CD14-positive monocyte (primary cell): ENCODE measurements around the gene BACH2. TPM values are rescaled to one million over a fixed set of nuclear protein-coding genes. Genes with fewer than 3 reads are reported as not detected.

ENCODE experiments used
- DNase-seq, 3 donors: peaks; one replicate each; pipeline ENCODE4 v3.0.0-alpha.2; 2011 to 2022
- H2AFZ ChIP-seq: 2 replicates; pipeline ENCODE4 v1.6.0; 2012; ENCODE audit warnings: mild to moderate bottlenecking, low read depth, low read length, inconsistent platforms; ENCODE audit not compliant: insufficient read depth, poor library complexity, severe bottlenecking
- H3K27ac ChIP-seq, 2 donors: 1 replicate in 1 of 2; 2 replicates in 1 of 2; pipeline ENCODE4 v1.5.1; 2012 to 2013; ENCODE audit warnings: low read length in 2 of 2, control low read depth in 1 of 2, inconsistent platforms in 1 of 2, low read depth in 1 of 2, mild to moderate bottlenecking in 1 of 2
- H3K27me3 ChIP-seq, 2 donors: one replicate each; pipeline versions ENCODE4 v1.6.0 to v1.6.1; 2011 to 2013; ENCODE audit warnings: low read length in 2 of 2; ENCODE audit not compliant: control insufficient read depth in 2 of 2, insufficient read depth in 2 of 2
- H3K36me3 ChIP-seq, 2 donors: replicated peaks in 1 of 2; 1 replicate in 1 of 2; 2 replicates in 1 of 2; pipeline versions ENCODE4 v1.5.1 to v1.6.1; 2012 to 2013; ENCODE audit warnings: low read length in 2 of 2, control low read depth in 1 of 2, inconsistent platforms in 1 of 2, mild to moderate bottlenecking in 1 of 2; ENCODE audit not compliant: insufficient read depth in 2 of 2, control insufficient read depth in 1 of 2
- H3K4me1 ChIP-seq, 2 donors: 1 replicate in 1 of 2; 2 replicates in 1 of 2; pipeline versions ENCODE4 v1.5.1 to v1.6.1; 2012 to 2013; ENCODE audit warnings: low read length in 2 of 2, control low read depth in 1 of 2, inconsistent platforms in 1 of 2, mild to moderate bottlenecking in 1 of 2, moderate library complexity in 1 of 2; ENCODE audit not compliant: insufficient read depth in 2 of 2, control insufficient read depth in 1 of 2
- H3K4me2 ChIP-seq: replicated peaks from 2 replicates; pipeline ENCODE3; 2012; ENCODE audit warnings: low read length, moderate library complexity, mild to moderate bottlenecking; ENCODE audit not compliant: poor library complexity, severe bottlenecking; ENCODE audit errors: extremely low read depth
- H3K4me3 ChIP-seq, 3 experiments: fragments of 200-600 bp in 1 of 3; sonication (generic) in 1 of 3; replicated peaks in 1 of 3; 1 replicate in 2 of 3; 2 replicates in 1 of 3; pipeline ENCODE4 v1.5.1; 2011 to 2013; ENCODE audit warnings: low read length in 3 of 3, mild to moderate bottlenecking in 3 of 3, control low read depth in 2 of 3, low read depth in 2 of 3, inconsistent platforms in 1 of 3, moderate library complexity in 1 of 3
- H3K79me2 ChIP-seq: 2 replicates; pipeline ENCODE4 v1.6.0; 2012; ENCODE audit warnings: mild to moderate bottlenecking, control low read depth, inconsistent platforms, low read length, moderate library complexity; ENCODE audit not compliant: insufficient read depth
- H3K9ac ChIP-seq: 2 replicates; pipeline ENCODE4 v1.6.0; 2017; ENCODE audit warnings: low read length, mild to moderate bottlenecking; ENCODE audit not compliant: insufficient read depth, poor library complexity, severe bottlenecking
- H3K9me3 ChIP-seq, 2 donors: replicated peaks in 1 of 2; 1 replicate in 1 of 2; 2 replicates in 1 of 2; pipeline versions ENCODE4 v1.5.1 to v1.6.1; 2012 to 2013; ENCODE audit warnings: low read length in 2 of 2, control low read depth in 1 of 2; ENCODE audit not compliant: control insufficient read depth in 1 of 2, insufficient read depth in 1 of 2
- H4K20me1 ChIP-seq: 2 replicates; pipeline ENCODE4 v1.6.0; 2012; ENCODE audit warnings: mild to moderate bottlenecking, low read length, control low read depth, moderate library complexity; ENCODE audit not compliant: insufficient read depth
- H3K27ac Mint-ChIP-seq, 7 donors: one replicate each; pipeline ENCODE4 v1.8.0; 2020; ENCODE audit warnings: mild to moderate bottlenecking in 7 of 7, mixed read lengths in 7 of 7, moderate library complexity in 6 of 7, inconsistent platforms in 2 of 7
- H3K27me3 Mint-ChIP-seq, 3 donors: one replicate each; pipeline ENCODE4 v1.8.0; 2021 to 2022; ENCODE audit warnings: low read depth in 3 of 3, mild to moderate bottlenecking in 3 of 3, mixed read lengths in 3 of 3, moderate library complexity in 3 of 3, inconsistent platforms in 1 of 3
- H3K36me3 Mint-ChIP-seq, 2 donors: one replicate each; pipeline ENCODE4 v1.8.0; 2020; ENCODE audit warnings: mixed read lengths in 2 of 2, inconsistent platforms in 1 of 2, mild to moderate bottlenecking in 1 of 2
- H3K4me1 Mint-ChIP-seq: one replicate; pipeline ENCODE4 v1.8.0; 2020; ENCODE audit warnings: mild to moderate bottlenecking, mixed read lengths
- H3K4me3 Mint-ChIP-seq, 2 donors: one replicate each; pipeline ENCODE4 v1.8.0; 2020; ENCODE audit warnings: mild to moderate bottlenecking in 2 of 2, mixed read lengths in 2 of 2, moderate library complexity in 1 of 2
- H3K9me3 Mint-ChIP-seq, 7 donors: one replicate each; pipeline ENCODE4 v1.8.0; 2020 to 2022; ENCODE audit warnings: mixed read lengths in 7 of 7, mild to moderate bottlenecking in 6 of 7, moderate library complexity in 6 of 7, inconsistent platforms in 2 of 7
- WGBS: methylation state at CpG from one replicate; pipeline ENCODE4 v1.1.5; 2013; ENCODE audit warnings: missing lambda C conversion rate; ENCODE audit not compliant: insufficient coverage; 5-methylcytosine and 5-hydroxymethylcytosine counted together
- intact Hi-C, 2 donors: fragments of 100-400 bp; cut with micrococcal nuclease; formaldehyde crosslinking; loops; one replicate each; pipeline versions ENCODE4 v1.15.0 to v1.15.1; 2023
- polyA plus RNA-seq, 3 donors: library from polyadenylated mRNA; depleted of rRNA in 1 of 3; unstranded in 2 of 3; stranded (reverse) in 1 of 3; fragments of 300-500 nt in 2 of 3; fragments of >200 nt in 1 of 3; fragmentation: Illumina TruSeq in 2 of 3; gene quantifications; 1 replicate in 2 of 3; 2 replicates in 1 of 3; pipeline ENCODE4 v1.2.3, GENCODE V29; 2012 to 2021
- TF ChIP-seq, protein P1 (sequence below): fragments of 200-600 bp; IDR thresholded peaks from one replicate; pipeline ENCODE4 v1.8.0; 2022; ENCODE audit warnings: antibody characterized with exemption, mild to moderate bottlenecking

The BACH2 gene
- polyA plus RNA-seq, 3 donors, result 0.04 to 0.09 (median 0.05) TPM

DNA sequence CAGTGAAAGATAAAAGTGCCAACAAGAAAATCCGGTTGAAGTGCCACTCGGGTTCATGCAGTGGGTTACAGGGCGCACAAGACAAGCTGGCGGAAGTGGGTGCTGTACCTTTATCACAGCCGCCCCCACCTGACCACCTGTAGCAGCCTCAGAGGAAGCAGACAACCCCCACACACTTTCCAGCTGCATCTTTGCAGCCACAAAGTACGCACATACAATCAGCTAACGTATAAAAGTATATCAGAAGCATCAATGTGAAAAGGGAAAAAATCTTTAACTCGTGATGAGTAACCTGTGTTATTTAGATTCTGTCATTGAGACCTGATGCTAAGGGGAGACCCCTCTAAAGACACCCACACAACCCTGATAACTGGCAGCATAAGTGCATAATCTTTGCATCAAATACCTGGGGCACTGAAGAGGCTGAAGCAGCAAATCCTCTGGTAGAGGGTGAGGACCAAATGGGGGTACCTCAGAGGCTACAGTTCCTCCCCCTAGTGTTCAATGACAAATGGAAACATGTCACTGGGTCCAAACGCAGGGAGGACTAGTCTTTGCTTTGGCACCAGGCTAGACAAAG, 22.1 kb downstream of the BACH2 start:
- Histone ChIP-seq H3K4me2 (no peak overlapping the region), H3K4me3 (no peak overlapping the region), H3K79me2 (no peaks in the 10 kb centered on the region), H3K27ac (no peak overlapping the region), H4K20me1 (no peaks in the 10 kb centered on the region), H3K36me3 (no peaks in the 10 kb centered on the region), H3K9me3 (no peaks in the 10 kb centered on the region), H3K9ac (no peak overlapping the region), H3K4me1 (no peaks in the 10 kb centered on the region), H2AFZ (no peak overlapping the region), H3K27me3 (no peaks in the 10 kb centered on the region)
- 82% methylated on average over 5 of the region's 9 CpGs for WGBS
- H3K9me3 Mint-ChIP-seq, result peaks cover 0 to 8% (median 2%) of the 10 kb centered on the region in 7 donors
- DNase-seq, result peak in 1 of 3 donors; percentile 16
- H3K27me3 Mint-ChIP-seq, result peaks cover 1 to 2% (median 2%) of the 10 kb centered on the region in 3 donors
- H3K4me1 Mint-ChIP-seq, result peaks cover 7% of the 10 kb centered on the region
- no peaks in the 10 kb centered on the region for H3K36me3 Mint-ChIP-seq
- H3K4me3 Mint-ChIP-seq, result no peak overlapping the region
- intact Hi-C loops, result no loop called here
- no peak overlapping the region for H3K27ac Mint-ChIP-seq
- TF ChIP-seq, protein P1, sequence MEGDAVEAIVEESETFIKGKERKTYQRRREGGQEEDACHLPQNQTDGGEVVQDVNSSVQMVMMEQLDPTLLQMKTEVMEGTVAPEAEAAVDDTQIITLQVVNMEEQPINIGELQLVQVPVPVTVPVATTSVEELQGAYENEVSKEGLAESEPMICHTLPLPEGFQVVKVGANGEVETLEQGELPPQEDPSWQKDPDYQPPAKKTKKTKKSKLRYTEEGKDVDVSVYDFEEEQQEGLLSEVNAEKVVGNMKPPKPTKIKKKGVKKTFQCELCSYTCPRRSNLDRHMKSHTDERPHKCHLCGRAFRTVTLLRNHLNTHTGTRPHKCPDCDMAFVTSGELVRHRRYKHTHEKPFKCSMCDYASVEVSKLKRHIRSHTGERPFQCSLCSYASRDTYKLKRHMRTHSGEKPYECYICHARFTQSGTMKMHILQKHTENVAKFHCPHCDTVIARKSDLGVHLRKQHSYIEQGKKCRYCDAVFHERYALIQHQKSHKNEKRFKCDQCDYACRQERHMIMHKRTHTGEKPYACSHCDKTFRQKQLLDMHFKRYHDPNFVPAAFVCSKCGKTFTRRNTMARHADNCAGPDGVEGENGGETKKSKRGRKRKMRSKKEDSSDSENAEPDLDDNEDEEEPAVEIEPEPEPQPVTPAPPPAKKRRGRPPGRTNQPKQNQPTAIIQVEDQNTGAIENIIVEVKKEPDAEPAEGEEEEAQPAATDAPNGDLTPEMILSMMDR, result no peak

DNA sequence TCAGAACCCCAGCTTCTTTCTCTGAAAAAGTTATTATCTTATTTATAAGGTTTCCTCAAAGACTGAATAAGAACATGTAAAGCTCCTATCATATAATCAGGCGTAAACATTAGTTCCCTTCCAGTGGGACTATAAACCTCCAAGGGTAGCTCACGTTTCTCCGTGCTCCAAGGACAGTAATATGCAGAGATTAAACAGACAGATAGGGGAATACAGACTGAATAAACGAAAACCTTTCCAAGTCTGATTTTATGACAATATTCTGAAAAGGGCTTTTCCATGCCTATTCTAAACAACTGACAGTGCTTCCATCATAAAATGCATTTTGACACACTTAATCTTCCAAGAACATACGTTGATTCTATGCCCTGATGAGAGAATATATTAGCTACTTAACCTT, 22.8 kb downstream of the BACH2 start:
- H3K36me3 ChIP-seq, result no peaks in the 10 kb centered on the region
- no peaks in the 10 kb centered on the region for H3K9me3 ChIP-seq
- no peak overlapping the region for H3K27ac ChIP-seq
- H3K4me2 ChIP-seq, result no peak overlapping the region
- no peaks in the 10 kb centered on the region for H3K79me2 ChIP-seq
- peaks cover 0 to 8% (median 2%) of the 10 kb centered on the region in 7 donors for H3K9me3 Mint-ChIP-seq
- no peak overlapping the region for H3K27ac Mint-ChIP-seq
- TF ChIP-seq, protein P1, result no peak
- no peaks in the 10 kb centered on the region for H3K27me3 ChIP-seq
- H2AFZ ChIP-seq, result no peak overlapping the region
- H3K9ac ChIP-seq, result no peak overlapping the region
- DNase-seq, result no peak
- H3K36me3 Mint-ChIP-seq, result no peaks in the 10 kb centered on the region
- no peaks in the 10 kb centered on the region for H4K20me1 ChIP-seq
- H3K4me3 ChIP-seq, result no peak overlapping the region
- 100% methylated on average over 1 of the region's 5 CpGs for WGBS
- no peak overlapping the region for H3K4me3 Mint-ChIP-seq
- H3K27me3 Mint-ChIP-seq, result peaks cover 1 to 2% (median 2%) of the 10 kb centered on the region in 3 donors
- H3K4me1 Mint-ChIP-seq, result peaks cover 7% of the 10 kb centered on the region
- intact Hi-C loops, result no loop called here
- no peaks in the 10 kb centered on the region for H3K4me1 ChIP-seq
